GM12873 (cell line): ENCODE results near the gene SSX2IP.

Source experiments
- CTCF ChIP-seq: IDR thresholded peaks from 2 replicates; pipeline ENCODE4 v1.5.1; 2012; ENCODE audit warnings: low read depth, mild to moderate bottlenecking, moderate library complexity, low read length, control low read depth; ENCODE audit not compliant: insufficient read depth; ENCODE audit errors: missing control alignments

The SSX2IP gene

DNA sequence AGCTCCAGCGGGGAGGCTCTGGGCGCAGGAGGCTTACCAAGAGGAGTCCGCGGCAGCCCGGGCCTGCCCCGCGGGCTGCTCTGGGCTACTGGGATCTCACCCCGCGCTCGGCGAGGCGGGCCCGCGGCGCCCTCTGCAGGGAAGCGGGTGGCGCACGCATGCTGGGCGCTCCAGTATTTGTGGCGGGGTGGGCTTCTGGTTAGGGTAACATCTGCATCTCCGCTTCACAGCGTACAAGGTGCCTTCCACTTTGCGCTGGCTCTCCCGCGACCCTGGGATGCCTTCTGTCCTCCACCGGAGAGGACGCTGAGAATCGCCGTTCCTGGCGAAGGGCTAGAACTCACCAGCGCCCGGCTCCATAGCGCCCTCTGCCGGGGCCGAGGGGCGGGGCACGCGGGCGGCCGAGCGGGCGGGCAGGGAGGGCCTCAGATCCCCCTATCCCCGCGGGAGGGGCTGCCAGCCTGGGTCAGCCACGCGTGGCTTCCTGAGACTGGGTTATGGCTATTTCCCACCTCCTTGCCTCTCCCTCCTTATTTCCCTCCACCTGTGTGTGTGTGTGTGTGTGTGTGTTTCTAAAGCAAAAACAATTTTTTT lies 69.4 kb downstream of the SSX2IP start:
- peak; percentile 83 for TF ChIP-seq CTCF

DNA sequence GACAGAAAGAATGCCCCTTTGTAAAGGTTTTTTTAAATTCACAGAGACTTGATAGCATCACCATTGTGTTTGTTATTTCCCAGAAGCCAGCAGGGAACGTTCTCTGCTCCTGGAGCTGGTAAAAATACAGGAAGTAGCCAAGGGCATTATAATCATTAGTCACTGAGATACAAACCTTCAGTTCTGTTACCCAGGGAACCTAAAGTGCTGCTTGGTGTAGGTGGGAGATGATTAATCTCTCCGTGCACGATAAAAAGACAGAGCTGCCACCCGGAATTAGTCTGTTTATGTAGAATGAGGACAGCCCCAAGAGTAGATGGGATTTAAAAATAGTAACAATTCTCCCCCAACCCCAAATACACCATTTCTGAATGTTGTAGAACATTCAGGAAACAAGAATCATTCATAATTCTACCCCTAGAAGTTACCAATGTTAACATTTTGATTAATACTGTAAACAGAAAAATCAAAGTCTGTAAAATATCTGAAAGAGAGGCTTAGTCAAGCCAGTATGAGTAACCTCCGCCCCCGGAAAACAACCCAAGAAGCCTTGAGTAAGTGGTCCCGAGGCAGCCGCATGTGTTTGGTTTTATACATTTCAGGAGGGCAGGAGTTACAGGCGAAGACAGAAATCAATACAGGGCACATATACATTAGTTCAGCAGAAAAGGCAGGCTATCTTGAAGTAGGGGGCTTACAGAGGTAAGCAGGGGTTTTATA lies 70.7 kb downstream of the SSX2IP start:
- TF ChIP-seq CTCF, result no peak

DNA sequence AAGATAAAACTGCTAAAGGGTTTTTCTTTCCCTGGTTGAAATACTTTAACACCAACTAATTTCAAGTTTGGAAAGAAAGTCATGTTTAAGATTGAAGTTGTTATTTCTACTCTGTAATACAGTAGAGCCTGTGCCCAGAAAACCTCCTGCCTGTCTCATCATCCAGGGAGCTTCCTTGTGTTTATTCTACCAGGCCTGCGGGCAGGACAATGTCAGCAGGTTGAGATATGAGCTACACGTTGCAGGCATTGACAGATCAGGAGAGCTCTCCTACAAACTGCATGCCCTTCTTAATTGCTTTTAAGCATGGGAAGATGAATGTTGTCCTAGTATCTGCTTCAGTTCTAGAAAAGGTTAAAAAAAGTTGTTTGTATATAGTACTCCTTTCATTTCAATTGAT lies 72.9 kb downstream of the SSX2IP start:
- TF ChIP-seq CTCF, result no peak

DNA sequence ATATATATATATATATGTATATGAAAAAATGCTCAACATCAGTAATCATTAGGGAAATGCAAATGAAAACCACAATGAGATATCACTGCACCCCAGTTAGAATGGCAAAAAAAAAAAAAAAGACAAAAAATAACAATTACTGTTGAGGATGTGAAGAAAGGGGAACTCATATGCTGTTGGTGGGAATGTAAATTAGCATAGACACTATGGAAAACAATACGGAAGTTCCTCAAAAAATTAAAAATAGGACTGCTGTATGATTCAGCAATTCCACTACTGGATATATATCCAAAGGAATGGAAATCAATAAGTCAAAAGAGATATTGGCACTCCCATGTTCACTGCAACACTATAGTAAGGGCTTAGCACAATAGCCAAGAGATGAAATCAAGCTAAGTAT lies 74.5 kb downstream of the SSX2IP start:
- no peak for TF ChIP-seq CTCF

- no peak for TF ChIP-seq CTCF
Observed at GRCh38 chr1:84613887-84614286, 76.4 kb downstream of the SSX2IP start.

GRCh38 chr1:84613026-84613425 lies 77.2 kb downstream of the SSX2IP start:
- no peak for TF ChIP-seq CTCF

- no peak for TF ChIP-seq CTCF
Observed at GRCh38 chr1:84611796-84612195, 78.5 kb downstream of the SSX2IP start.
